K562 (cell line): Measurements from ENCODE around the gene MCC. TPM values are rescaled to one million over a fixed set of nuclear protein-coding genes. Genes with fewer than 3 reads are reported as not detected.

Experiments used
- ADNP ChIP-seq: fragments of 200-800 bp; sonication (Bioruptor generic); IDR thresholded peaks from 2 replicates; pipeline ENCODE4 v1.6.1; 2016; ENCODE audit warnings: missing genetic modification characterization, missing compliant biosample characterization
- EHMT2 ChIP-seq: fragments of 450-650 bp; IDR thresholded peaks from 2 replicates; pipeline ENCODE4 v1.6.1; 2018; ENCODE audit warnings: antibody characterized with exemption
- ETV5 ChIP-seq: sonication (generic); formaldehyde crosslinking; IDR thresholded peaks from 2 replicates; pipeline ENCODE4 v1.4.0; 2020; ENCODE audit warnings: low read depth, mild to moderate bottlenecking, missing genetic modification reagents
- HNRNPLL ChIP-seq: fragments of 200-400 bp; formaldehyde crosslinking; IDR thresholded peaks from 2 replicates; pipeline ENCODE4 v1.6.1; 2017; ENCODE audit warnings: low read length, low read depth, mild to moderate bottlenecking; ENCODE audit not compliant: poor library complexity, severe bottlenecking
- JUN ChIP-seq, 2 experiments: sonication (generic) in 1 of 2; formaldehyde crosslinking in 1 of 2; IDR thresholded peaks; 2 replicates each; pipeline versions ENCODE4 v1.6.1 to v1.8.0; 2012 to 2022; ENCODE audit warnings: borderline replicate concordance in 2 of 2, mild to moderate bottlenecking in 2 of 2, improper control_type of control experiment in 1 of 2, low read depth in 1 of 2, low read length in 1 of 2, missing genetic modification reagents in 1 of 2
- MAZ ChIP-seq, 2 experiments: fragments of 450-650 bp in 1 of 2; sonication (generic) in 1 of 2; formaldehyde crosslinking; IDR thresholded peaks in 1 of 2; conservative IDR thresholded peaks in 1 of 2; 2 replicates each; pipeline versions ENCODE4 v1.4.0 to v1.5.0; 2020; ENCODE audit warnings: mild to moderate bottlenecking in 1 of 2, missing genetic modification reagents in 1 of 2
- MIER1 ChIP-seq: fragments of 450-650 bp; IDR thresholded peaks from 2 replicates; pipeline ENCODE4 v1.6.1; 2016; ENCODE audit warnings: antibody characterized with exemption, mild to moderate bottlenecking, low read depth
- MTA3 ChIP-seq: fragments of 450-650 bp; formaldehyde crosslinking; IDR thresholded peaks from 2 replicates; pipeline ENCODE4 v1.6.1; 2017; ENCODE audit warnings: mild to moderate bottlenecking, borderline replicate concordance
- POLR2A ChIP-seq: fragments of 450-650 bp; conservative IDR thresholded peaks from 2 replicates; pipeline ENCODE4 v1.6.1; 2016
- TEAD1 ChIP-seq, 2 experiments: fragments of 450-650 bp in 1 of 2; sonication (generic) in 1 of 2; formaldehyde crosslinking; IDR thresholded peaks; 2 replicates each; pipeline versions ENCODE4 v1.4.0 to v1.8.0; 2020 to 2022; ENCODE audit warnings: mild to moderate bottlenecking in 2 of 2, missing genetic modification reagents in 1 of 2
- TRIM28 ChIP-seq: fragments of 450-650 bp; IDR thresholded peaks from 2 replicates; pipeline ENCODE4 v1.6.1; 2017
- polyA plus RNA-seq, 8 experiments: library from polyadenylated mRNA; depleted of rRNA in 4 of 8; stranded (reverse) in 5 of 8; unstranded in 3 of 8; fragments of >200 nt; fragmentation: Nextera tagmentation in 2 of 8; fragmentation: Illumina TruSeq in 1 of 8; extraction: Ambion mirVana in 2 of 8; extraction: Trizol in 1 of 8; gene quantifications; 2 replicates each; pipeline versions ENCODE4 v1.2.1 to v1.2.3, GENCODE V29; 2011 to 2014; ENCODE audit warnings: inconsistent platforms in 1 of 8, missing spikeins in 1 of 8
- total RNA-seq, 7 experiments: library from RNA; depleted of rRNA in 6 of 7; stranded (reverse); fragments of >200 nt in 6 of 7; fragmentation: Illumina TruSeq in 2 of 7; extraction: Trizol in 2 of 7; gene quantifications; 2 replicates each; pipeline versions ENCODE4 v1.2.1 to v1.2.3, GENCODE V29; 2011 to 2021; ENCODE audit warnings: low replicate concordance in 1 of 7
- TF ChIP-seq, protein P1 (sequence below): fragments of 250-450 bp; sonication (Bioruptor Pico); IDR thresholded peaks from 2 replicates; pipeline ENCODE4 v1.5.1; 2021; ENCODE audit warnings: mild to moderate bottlenecking
- TF ChIP-seq, protein P2 (sequence below): fragments of 250-450 bp; sonication (Bioruptor Pico); IDR thresholded peaks from 2 replicates; pipeline ENCODE4 v1.4.0; 2020; ENCODE audit warnings: mild to moderate bottlenecking
- TF ChIP-seq, protein P3 (sequence below), 2 experiments: fragments of 200-800 bp in 1 of 2; sonication (Bioruptor generic) in 1 of 2; sonication (generic) in 1 of 2; formaldehyde crosslinking in 1 of 2; IDR thresholded peaks in 1 of 2; conservative IDR thresholded peaks in 1 of 2; 2 replicates each; pipeline versions ENCODE4 v1.5.0 to v1.6.1; 2016 to 2020; ENCODE audit warnings: missing compliant biosample characterization in 1 of 2, missing genetic modification characterization in 1 of 2, missing genetic modification reagents in 1 of 2
- TF ChIP-seq, protein P4 (sequence below): fragments of 450-650 bp; formaldehyde crosslinking; IDR thresholded peaks from 2 replicates; pipeline ENCODE4 v1.4.0; 2020; ENCODE audit warnings: mild to moderate bottlenecking, moderate library complexity
- TF ChIP-seq, protein P5 (sequence below): fragments of 450-650 bp; IDR thresholded peaks from 2 replicates; pipeline ENCODE4 v1.6.1; 2018; ENCODE audit warnings: mild to moderate bottlenecking, low read depth; ENCODE audit not compliant: partially characterized antibody

MCC gene
- total and polyA plus RNA-seq, 9 of the 15 experiments (the other 6 are each of a cell fraction or from before 2014, with no cell fraction given) = 0.04 to 0.24 (median 0.06) TPM; not detected in 1

DNA sequence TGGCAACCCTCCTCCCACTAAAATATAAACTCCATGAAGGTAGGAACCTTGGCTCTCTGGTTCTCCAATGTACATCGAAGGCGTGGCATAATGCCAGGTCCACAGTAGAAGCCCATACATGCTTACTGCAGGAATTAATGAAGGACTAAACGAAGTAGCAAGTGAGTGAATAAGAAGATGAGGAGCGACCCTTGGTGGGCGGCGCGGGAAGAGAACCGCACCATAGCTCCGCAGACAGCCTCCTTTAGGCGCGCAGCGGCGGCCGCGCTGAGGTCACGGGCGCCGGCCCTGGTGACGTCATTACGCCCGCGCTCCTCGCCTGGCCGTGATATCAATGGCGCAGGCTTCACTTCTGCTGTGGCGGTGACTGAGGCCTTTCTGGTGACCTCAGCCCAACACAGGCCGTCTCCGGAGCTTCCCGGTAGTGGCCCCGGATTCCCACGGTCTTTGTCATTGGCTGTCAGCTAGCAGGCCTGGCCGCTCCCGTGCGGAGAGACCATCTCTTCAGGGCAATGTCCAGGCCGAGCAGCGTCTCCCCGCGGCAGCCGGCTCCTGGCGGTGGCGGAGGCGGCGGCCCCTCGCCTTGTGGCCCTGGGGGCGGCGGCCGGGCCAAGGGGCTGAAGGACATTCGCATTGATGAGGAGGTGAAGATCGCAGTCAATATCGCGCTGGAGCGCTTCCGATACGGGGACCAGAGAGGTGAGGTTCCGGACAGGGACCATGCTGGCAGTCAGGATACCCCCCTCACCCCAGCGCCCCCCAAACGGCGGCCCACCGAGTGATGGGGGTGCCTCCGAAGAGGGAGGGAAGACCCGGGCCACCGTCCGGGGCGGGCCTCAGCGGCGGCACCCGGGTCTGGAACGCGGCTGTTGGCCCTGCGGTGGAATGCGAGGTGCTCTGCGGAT lies 25.4 kb upstream of the MCC start, which contains the start of gene YTHDC2 (continued):
- peak; percentile 95 for TF ChIP-seq JUN (IDR thresholded peaks at IDR 0.05; ENCODE audit: borderline replicate concordance, low read depth, low read length)
- TF ChIP-seq JUN (CRISPR knock-in tag; IDR thresholded peaks at IDR 0.05; ENCODE audit: borderline replicate concordance) = peak; percentile 96
- TF ChIP-seq, protein P1, sequence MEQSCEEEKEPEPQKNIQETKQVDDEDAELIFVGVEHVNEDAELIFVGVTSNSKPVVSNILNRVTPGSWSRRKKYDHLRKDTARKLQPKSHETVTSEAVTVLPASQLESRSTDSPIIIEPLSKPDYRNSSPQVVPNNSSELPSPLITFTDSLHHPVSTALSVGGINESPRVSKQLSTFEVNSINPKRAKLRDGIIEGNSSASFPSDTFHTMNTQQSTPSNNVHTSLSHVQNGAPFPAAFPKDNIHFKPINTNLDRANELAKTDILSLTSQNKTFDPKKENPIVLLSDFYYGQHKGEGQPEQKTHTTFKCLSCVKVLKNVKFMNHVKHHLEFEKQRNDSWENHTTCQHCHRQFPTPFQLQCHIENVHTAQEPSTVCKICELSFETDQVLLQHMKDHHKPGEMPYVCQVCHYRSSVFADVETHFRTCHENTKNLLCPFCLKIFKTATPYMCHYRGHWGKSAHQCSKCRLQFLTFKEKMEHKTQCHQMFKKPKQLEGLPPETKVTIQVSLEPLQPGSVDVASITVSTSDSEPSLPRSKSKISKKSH = 0 out of 2 replicates have a peak, but pooled peaks have one; percentile 77
- TF ChIP-seq MAZ (CRISPR knock-in tag; conservative IDR thresholded peaks at IDR 0.05 in 1 of 2, IDR thresholded peaks at IDR 0.05 in 1 of 2) = peak in 1 of 2 experiments; percentile 16; a peak in 1 of 4 replicates
- TF ChIP-seq MTA3 = peak; percentile 87
- TF ChIP-seq EHMT2 = peak; percentile 48; the same call in 1 of the 2 replicates
- TF ChIP-seq, protein P2, sequence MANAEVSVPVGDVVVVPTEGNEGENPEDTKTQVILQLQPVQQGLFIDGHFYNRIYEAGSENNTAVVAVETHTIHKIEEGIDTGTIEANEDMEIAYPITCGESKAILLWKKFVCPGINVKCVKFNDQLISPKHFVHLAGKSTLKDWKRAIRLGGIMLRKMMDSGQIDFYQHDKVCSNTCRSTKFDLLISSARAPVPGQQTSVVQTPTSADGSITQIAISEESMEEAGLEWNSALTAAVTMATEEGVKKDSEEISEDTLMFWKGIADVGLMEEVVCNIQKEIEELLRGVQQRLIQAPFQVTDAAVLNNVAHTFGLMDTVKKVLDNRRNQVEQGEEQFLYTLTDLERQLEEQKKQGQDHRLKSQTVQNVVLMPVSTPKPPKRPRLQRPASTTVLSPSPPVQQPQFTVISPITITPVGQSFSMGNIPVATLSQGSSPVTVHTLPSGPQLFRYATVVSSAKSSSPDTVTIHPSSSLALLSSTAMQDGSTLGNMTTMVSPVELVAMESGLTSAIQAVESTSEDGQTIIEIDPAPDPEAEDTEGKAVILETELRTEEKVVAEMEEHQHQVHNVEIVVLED = peak; percentile 98
- peak; percentile 91 for TF ChIP-seq POLR2A
- TF ChIP-seq MIER1 = no peak
- TF ChIP-seq ADNP (tag) = peak; percentile 82
- TF ChIP-seq, protein P3, sequence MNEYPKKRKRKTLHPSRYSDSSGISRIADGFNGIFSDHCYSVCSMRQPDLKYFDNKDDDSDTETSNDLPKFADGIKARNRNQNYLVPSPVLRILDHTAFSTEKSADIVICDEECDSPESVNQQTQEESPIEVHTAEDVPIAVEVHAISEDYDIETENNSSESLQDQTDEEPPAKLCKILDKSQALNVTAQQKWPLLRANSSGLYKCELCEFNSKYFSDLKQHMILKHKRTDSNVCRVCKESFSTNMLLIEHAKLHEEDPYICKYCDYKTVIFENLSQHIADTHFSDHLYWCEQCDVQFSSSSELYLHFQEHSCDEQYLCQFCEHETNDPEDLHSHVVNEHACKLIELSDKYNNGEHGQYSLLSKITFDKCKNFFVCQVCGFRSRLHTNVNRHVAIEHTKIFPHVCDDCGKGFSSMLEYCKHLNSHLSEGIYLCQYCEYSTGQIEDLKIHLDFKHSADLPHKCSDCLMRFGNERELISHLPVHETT (CRISPR knock-in tag; conservative IDR thresholded peaks at IDR 0.05 in 1 of 2, IDR thresholded peaks at IDR 0.05 in 1 of 2) = peak in 1 of 2 experiments; percentile 76; a peak in 1 of 4 replicates
- TF ChIP-seq TRIM28 = peak; percentile 98
- TF ChIP-seq, protein P4, sequence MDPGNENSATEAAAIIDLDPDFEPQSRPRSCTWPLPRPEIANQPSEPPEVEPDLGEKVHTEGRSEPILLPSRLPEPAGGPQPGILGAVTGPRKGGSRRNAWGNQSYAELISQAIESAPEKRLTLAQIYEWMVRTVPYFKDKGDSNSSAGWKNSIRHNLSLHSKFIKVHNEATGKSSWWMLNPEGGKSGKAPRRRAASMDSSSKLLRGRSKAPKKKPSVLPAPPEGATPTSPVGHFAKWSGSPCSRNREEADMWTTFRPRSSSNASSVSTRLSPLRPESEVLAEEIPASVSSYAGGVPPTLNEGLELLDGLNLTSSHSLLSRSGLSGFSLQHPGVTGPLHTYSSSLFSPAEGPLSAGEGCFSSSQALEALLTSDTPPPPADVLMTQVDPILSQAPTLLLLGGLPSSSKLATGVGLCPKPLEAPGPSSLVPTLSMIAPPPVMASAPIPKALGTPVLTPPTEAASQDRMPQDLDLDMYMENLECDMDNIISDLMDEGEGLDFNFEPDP (CRISPR knock-in tag) = no peak
- TF ChIP-seq, protein P5, sequence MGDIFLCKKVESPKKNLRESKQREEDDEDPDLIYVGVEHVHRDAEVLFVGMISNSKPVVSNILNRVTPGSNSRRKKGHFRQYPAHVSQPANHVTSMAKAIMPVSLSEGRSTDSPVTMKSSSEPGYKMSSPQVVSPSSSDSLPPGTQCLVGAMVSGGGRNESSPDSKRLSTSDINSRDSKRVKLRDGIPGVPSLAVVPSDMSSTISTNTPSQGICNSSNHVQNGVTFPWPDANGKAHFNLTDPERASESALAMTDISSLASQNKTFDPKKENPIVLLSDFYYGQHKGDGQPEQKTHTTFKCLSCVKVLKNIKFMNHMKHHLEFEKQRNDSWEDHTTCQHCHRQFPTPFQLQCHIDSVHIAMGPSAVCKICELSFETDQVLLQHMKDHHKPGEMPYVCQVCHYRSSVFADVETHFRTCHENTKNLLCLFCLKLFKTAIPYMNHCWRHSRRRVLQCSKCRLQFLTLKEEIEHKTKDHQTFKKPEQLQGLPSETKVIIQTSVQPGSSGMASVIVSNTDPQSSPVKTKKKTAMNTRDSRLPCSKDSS = peak; percentile 67
- peak in 1 of 2 experiments; percentile 85; a peak in 2 of 4 replicates for TF ChIP-seq TEAD1 (CRISPR knock-in tag; IDR thresholded peaks at IDR 0.05)
- TF ChIP-seq HNRNPLL = peak; percentile 36
- 0 out of 2 replicates have a peak, but pooled peaks have one; percentile 43 for TF ChIP-seq ETV5 (CRISPR knock-in tag)
